ENCODE measurements around the gene BAIAP3. TPM values are rescaled to one million over a fixed set of nuclear protein-coding genes. Genes with fewer than 3 reads are reported as not detected.

The BAIAP3 gene
- total and polyA plus RNA-seq, 2 of the 8 experiments (the other 6 are each of a cell fraction or from before 2014, with no cell fraction given) = 2.9 to 6.8 TPM

DNA sequence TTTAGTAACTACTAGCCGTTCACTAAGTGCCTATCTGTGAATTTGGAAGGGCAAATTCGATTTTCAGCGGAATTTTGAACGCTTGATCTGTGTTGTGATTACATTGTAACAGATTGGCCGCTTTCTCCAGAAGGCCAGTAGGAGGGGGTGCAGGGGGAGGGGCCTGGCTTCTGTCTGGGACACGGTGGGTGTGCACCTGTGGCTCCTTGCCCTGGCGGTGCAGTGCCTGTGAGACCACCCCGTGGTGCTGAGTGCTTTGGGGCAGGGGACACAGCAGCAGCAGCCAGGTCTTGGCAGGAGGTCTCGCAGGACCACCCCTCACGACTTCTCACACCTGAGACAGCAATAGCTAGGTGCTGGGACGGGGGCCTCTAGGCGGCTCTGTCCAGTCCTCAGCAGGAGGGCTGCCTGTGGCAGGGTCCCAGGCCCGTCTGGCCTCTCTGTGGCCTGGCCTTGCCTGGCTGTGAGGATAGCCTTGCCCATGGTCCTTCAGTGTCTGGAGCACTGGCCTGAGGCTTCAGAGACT is 22.2 kb upstream of the BAIAP3 start:
- H3K56ac ChIP-seq (replicated peaks; ENCODE audit: insufficient read length, low read depth, low read length) = no peak overlapping the region
- POLR2A ChIA-PET (ENCODE audit: partially characterized antibody) = interaction anchor here (1.7 to 11.4 kb wide), 4 partner anchors 9 to 18 kb away, joined by 4 to 106 read pairs (median 8); no protein-coding TSS in a partner anchor
- no peak for TF ChIP-seq HDAC2 (IDR thresholded peaks at IDR 0.05; ENCODE audit: borderline replicate concordance in 1 of 2, low read depth in 2 of 2, low read length in 2 of 2)
- 0 out of 3 replicates have a peak, but pooled peaks of 1 of the 2 experiments have one; percentile 7 for TF ChIP-seq POLR2A (IDR thresholded peaks at IDR 0.05; ENCODE audit: control extremely low read depth in 1 of 2, low read depth in 2 of 2, low read length in 2 of 2)
- CTCF ChIA-PET (ENCODE audit: partially characterized antibody) = interaction anchor here (1.4 to 1.9 kb wide), 2 partner anchors 11 to 25 kb away, joined by 3 to 4 read pairs; no protein-coding TSS in a partner anchor
- no peak overlapping the region for H2BK20ac ChIP-seq (ENCODE audit: low read length)
- H2AK5ac ChIP-seq (ENCODE audit: low read depth, low read length) = no peak overlapping the region
- H3K9ac ChIP-seq (replicated peaks in 1 of 4; ENCODE audit: extremely low read depth in 1 of 4, low read depth in 3 of 4, low read length in 3 of 4) = peak overlapping the region in 3 of 4 experiments; percentile 20 to 100 (median 95); a peak in 5 of 7 replicates
- H3K4ac ChIP-seq (replicated peaks; ENCODE audit: insufficient read length, low read depth, low read length) = no peak overlapping the region
- H2BK5ac ChIP-seq (ENCODE audit: low read depth, low read length) = no peak overlapping the region
- H3K23ac ChIP-seq (ENCODE audit: insufficient read length) = no peak overlapping the region
- no peak overlapping the region for H2BK15ac ChIP-seq (ENCODE audit: low read length)
- H3K36me3 ChIP-seq (ENCODE audit: control insufficient read depth in 2 of 4, insufficient read depth in 4 of 4, low read length in 3 of 4) = peaks cover 13 to 34% (median 22%) of the 10 kb centered on the region in 4 experiments; a peak in 7 of 8 replicates
- H2AFZ ChIP-seq (ENCODE audit: low read length) = no peak overlapping the region
- peaks cover 22% of the 10 kb centered on the region for H3K23me2 ChIP-seq (ENCODE audit: low read depth, low read length)
- no peak overlapping the region for H4K8ac ChIP-seq (ENCODE audit: extremely low read depth, insufficient read depth, low read length)
- DNase-seq (ENCODE audit: low read depth in 1 of 2, low spot score in 2 of 2) (no peak), FAIRE-seq (no peak)
- H3K27ac ChIP-seq (ENCODE audit: low read depth, low read length) = peak overlapping the region; percentile 25; the same call in 1 of the 2 replicates
- H2BK12ac ChIP-seq (ENCODE audit: low read depth, low read length) = no peak overlapping the region
- no peak overlapping the region for H4K91ac ChIP-seq (replicated peaks; ENCODE audit: insufficient read length, low read length)
- H4K5ac ChIP-seq (ENCODE audit: insufficient read length, low read depth, low read length) = no peak overlapping the region
- no peak overlapping the region for H3K14ac ChIP-seq (ENCODE audit: insufficient read length)
- H3K27me3 ChIP-seq (replicated peaks in 1 of 4; ENCODE audit: control insufficient read depth in 3 of 4, extremely low read depth in 1 of 4, insufficient read depth in 3 of 4, low read length in 3 of 4) = no peaks in the 10 kb centered on the region
- no peaks in the 10 kb centered on the region for H3K9me3 ChIP-seq (ENCODE audit: insufficient read depth in 2 of 2, low read depth in 1 of 2, low read length in 1 of 2)
- H3K4me1 ChIP-seq (replicated peaks in 1 of 4; ENCODE audit: control insufficient read depth in 3 of 4, insufficient read depth in 4 of 4, low read length in 3 of 4) = peaks cover 0 to 12% (median 5%) of the 10 kb centered on the region in 4 experiments; a peak in 5 of 7 replicates
- peak overlapping the region; percentile 96 to 99 for H3K4me2 ChIP-seq (ENCODE audit: insufficient read depth in 1 of 2, low read depth in 2 of 2, low read length in 2 of 2)
- H3K4me3 ChIP-seq (ENCODE audit: extremely low read depth in 1 of 4, insufficient read depth in 2 of 4, low read depth in 3 of 4, low read length in 4 of 4) = peak overlapping the region; percentile 89 to 98 (median 96); a peak in 7 of 8 replicates
- peaks cover 6% of the 10 kb centered on the region; the same call in 1 of the 2 replicates for H3K79me1 ChIP-seq (ENCODE audit: low read depth, low read length)
- 60% methylated on average over 12 of the region's 13 CpGs; no CpG with 5 or more reads in 1 of the 2 experiments for WGBS, 2 experiments (ENCODE audit: extremely low coverage in 1 of 2, insufficient coverage in 1 of 2, insufficient read length in 1 of 2, insufficient replicate concordance in 2 of 2, low coverage in 1 of 2, low lambda C conversion rate in 2 of 2, missing lambda C conversion rate in 1 of 2)
- H4K20me1 ChIP-seq (replicated peaks in 1 of 2; ENCODE audit: control insufficient read depth in 1 of 2, insufficient read depth in 2 of 2, low read length in 2 of 2) = peaks cover 50 to 51% of the 10 kb centered on the region in 2 experiments
- H3K18ac ChIP-seq (ENCODE audit: extremely low read depth, low read length) = no peak overlapping the region
- peaks cover 36 to 65% of the 10 kb centered on the region in 2 experiments for H3K79me2 ChIP-seq (ENCODE audit: control insufficient read depth in 1 of 2, insufficient read depth in 2 of 2, low read length in 2 of 2)
- H2BK120ac ChIP-seq (replicated peaks; ENCODE audit: low read depth, low read length) = no peak overlapping the region
